ENCODE results near the gene CISTR. TPM values are rescaled to one million over a fixed set of nuclear protein-coding genes. Genes with fewer than 3 reads are reported as not detected.

CISTR gene
- total RNA-seq, 1 donor from 2014 or later, result 1.4 TPM

- Mint-ChIP-seq H3K27ac (ENCODE audit: unreplicated experiment) (no peak overlapping the region), H3K27me3 (ENCODE audit: unreplicated experiment) (peaks cover 35% of the 10 kb centered on the region), H3K9me3 (ENCODE audit: unreplicated experiment) (no peaks in the 10 kb centered on the region), H3K4me1 (ENCODE audit: unreplicated experiment) (peaks cover 31% of the 10 kb centered on the region), H3K4me3 (ENCODE audit: unreplicated experiment) (peak overlapping the region; percentile 79), H3K36me3 (ENCODE audit: low read depth, unreplicated experiment) (peaks cover 11% of the 10 kb centered on the region)
- DNase-seq (ENCODE audit: low spot score), result peak; percentile 70
- TF ChIP-seq, protein P1, sequence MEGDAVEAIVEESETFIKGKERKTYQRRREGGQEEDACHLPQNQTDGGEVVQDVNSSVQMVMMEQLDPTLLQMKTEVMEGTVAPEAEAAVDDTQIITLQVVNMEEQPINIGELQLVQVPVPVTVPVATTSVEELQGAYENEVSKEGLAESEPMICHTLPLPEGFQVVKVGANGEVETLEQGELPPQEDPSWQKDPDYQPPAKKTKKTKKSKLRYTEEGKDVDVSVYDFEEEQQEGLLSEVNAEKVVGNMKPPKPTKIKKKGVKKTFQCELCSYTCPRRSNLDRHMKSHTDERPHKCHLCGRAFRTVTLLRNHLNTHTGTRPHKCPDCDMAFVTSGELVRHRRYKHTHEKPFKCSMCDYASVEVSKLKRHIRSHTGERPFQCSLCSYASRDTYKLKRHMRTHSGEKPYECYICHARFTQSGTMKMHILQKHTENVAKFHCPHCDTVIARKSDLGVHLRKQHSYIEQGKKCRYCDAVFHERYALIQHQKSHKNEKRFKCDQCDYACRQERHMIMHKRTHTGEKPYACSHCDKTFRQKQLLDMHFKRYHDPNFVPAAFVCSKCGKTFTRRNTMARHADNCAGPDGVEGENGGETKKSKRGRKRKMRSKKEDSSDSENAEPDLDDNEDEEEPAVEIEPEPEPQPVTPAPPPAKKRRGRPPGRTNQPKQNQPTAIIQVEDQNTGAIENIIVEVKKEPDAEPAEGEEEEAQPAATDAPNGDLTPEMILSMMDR (IDR thresholded peaks at IDR 0.05; ENCODE audit: unreplicated experiment), result peak; percentile 93
Measured at GRCh38 chr12:53743266-53744129, 8.3 kb downstream of the CISTR start.

- Mint-ChIP-seq H3K27ac (ENCODE audit: unreplicated experiment) (no peak overlapping the region), H3K9me3 (ENCODE audit: unreplicated experiment) (no peaks in the 10 kb centered on the region), H3K4me1 (ENCODE audit: unreplicated experiment) (peaks cover 45% of the 10 kb centered on the region), H3K27me3 (ENCODE audit: unreplicated experiment) (peaks cover 28% of the 10 kb centered on the region), H3K36me3 (ENCODE audit: low read depth, unreplicated experiment) (peaks cover 15% of the 10 kb centered on the region), H3K4me3 (ENCODE audit: unreplicated experiment) (no peak overlapping the region)
- no peak for DNase-seq (ENCODE audit: low spot score)
- TF ChIP-seq, protein P1 (IDR thresholded peaks at IDR 0.05; ENCODE audit: unreplicated experiment), result no peak
Measured at GRCh38 chr12:53740130-53740491, 11.7 kb downstream of the CISTR start.

GRCh38 chr12:53739214-53740129 lies 12.3 kb downstream of the CISTR start:
- H3K4me3 Mint-ChIP-seq (ENCODE audit: unreplicated experiment), result peak overlapping the region; percentile 79
- H3K36me3 Mint-ChIP-seq (ENCODE audit: low read depth, unreplicated experiment), result peaks cover 15% of the 10 kb centered on the region
- TF ChIP-seq, protein P1 (IDR thresholded peaks at IDR 0.05; ENCODE audit: unreplicated experiment), result no peak
- no peak overlapping the region for H3K27ac Mint-ChIP-seq (ENCODE audit: unreplicated experiment)
- H3K9me3 Mint-ChIP-seq (ENCODE audit: unreplicated experiment), result no peaks in the 10 kb centered on the region
- peaks cover 45% of the 10 kb centered on the region for H3K4me1 Mint-ChIP-seq (ENCODE audit: unreplicated experiment)
- peaks cover 26% of the 10 kb centered on the region for H3K27me3 Mint-ChIP-seq (ENCODE audit: unreplicated experiment)
- DNase-seq (ENCODE audit: low spot score), result no peak

GRCh38 chr12:53738406-53739213 lies 13.2 kb downstream of the CISTR start:
- Mint-ChIP-seq H3K36me3 (ENCODE audit: low read depth, unreplicated experiment) (peaks cover 15% of the 10 kb centered on the region), H3K27me3 (ENCODE audit: unreplicated experiment) (peaks cover 20% of the 10 kb centered on the region), H3K4me3 (ENCODE audit: unreplicated experiment) (peak overlapping the region; percentile 79), H3K4me1 (ENCODE audit: unreplicated experiment) (peaks cover 43% of the 10 kb centered on the region), H3K27ac (ENCODE audit: unreplicated experiment) (no peak overlapping the region), H3K9me3 (ENCODE audit: unreplicated experiment) (no peaks in the 10 kb centered on the region)
- DNase-seq (ENCODE audit: low spot score), result peak; percentile 35
- TF ChIP-seq, protein P1 (IDR thresholded peaks at IDR 0.05; ENCODE audit: unreplicated experiment), result no peak

Measured in endothelial cell (in vitro differentiated cells).